ENCODE results near the gene CCDC90B. TPM values are rescaled to one million over a fixed set of nuclear protein-coding genes. Genes with fewer than 3 reads are reported as not detected.

CCDC90B gene
- total RNA-seq, 2 experiments from 2014 or later, result 30.1 to 32.7 TPM

DNA sequence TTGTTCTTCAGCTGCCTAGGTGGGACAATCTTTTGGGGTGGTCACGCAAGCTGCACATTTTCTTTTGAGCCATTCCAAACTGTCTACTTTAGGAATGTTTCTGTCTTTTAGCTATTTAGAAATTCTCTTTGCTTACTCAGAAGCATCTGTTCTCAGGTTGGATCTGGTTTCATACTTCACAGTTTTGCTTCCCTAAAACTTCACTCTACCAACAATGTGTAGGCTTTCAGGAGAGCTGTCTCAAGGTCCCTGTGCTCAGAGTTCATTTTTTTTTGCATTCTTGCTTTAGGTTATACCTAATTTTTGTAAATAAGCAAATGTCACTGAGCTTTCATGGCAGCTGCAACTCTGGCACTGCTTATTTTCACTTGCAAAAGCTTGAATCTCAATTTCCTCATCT lies 36.7 kb downstream of the CCDC90B start:
- CTCF ChIA-PET, result interaction anchor here (0.6 to 3.3 kb wide), 31 partner anchors 9 to 532 kb away, joined by 3 to 26 read pairs (median 4); partner anchors contain the start of genes CCDC90B, DDIAS, PRCP and RAB30
- Mint-ChIP-seq H3K27ac (no peak overlapping the region), H3K36me3 (no peaks in the 10 kb centered on the region), H3K27me3 (no peaks in the 10 kb centered on the region), H3K4me1 (peaks cover 10% of the 10 kb centered on the region), H3K4me3 (no peak overlapping the region), H3K9me3 (ENCODE audit: low read depth) (no peaks in the 10 kb centered on the region)
- no peak for DNase-seq
- ATAC-seq, result no peak

DNA sequence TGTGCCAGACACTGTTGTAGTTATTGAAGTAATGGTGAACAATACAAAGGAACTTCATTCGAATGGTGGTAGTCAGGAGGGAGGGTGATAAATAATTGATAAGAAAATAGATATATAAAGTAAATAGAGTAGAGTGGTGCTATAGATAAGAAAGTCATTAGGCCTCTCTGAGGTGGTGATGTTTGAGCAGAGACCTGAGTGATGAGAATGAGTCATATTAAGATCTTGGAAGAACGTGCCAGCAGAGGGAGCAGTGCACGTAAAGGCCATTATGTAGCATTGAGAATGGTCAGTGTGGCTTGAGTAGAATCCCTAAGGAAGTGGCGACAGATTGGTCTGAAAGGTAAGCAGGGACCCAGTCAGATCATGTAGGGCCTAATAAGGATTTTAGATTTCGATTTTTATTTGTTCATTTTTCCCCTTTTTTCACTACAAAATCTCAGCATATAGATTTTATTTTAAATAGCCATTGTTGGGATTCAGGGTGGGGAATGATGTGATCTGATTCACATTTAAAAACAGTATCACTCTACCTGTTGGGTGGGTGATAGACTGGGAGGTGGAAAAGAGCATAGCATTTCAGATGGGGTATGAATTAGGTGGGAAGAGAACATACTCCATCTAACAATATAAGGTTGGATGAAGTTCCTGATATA lies 44.7 kb downstream of the CCDC90B start:
- Mint-ChIP-seq H3K27me3 (no peaks in the 10 kb centered on the region), H3K36me3 (no peaks in the 10 kb centered on the region), H3K4me3 (no peak overlapping the region), H3K9me3 (ENCODE audit: low read depth) (no peaks in the 10 kb centered on the region), H3K27ac (no peak overlapping the region), H3K4me1 (no peaks in the 10 kb centered on the region)
- no peak for DNase-seq
- CTCF ChIA-PET, result no interaction called here
- no peak for ATAC-seq

DNA sequence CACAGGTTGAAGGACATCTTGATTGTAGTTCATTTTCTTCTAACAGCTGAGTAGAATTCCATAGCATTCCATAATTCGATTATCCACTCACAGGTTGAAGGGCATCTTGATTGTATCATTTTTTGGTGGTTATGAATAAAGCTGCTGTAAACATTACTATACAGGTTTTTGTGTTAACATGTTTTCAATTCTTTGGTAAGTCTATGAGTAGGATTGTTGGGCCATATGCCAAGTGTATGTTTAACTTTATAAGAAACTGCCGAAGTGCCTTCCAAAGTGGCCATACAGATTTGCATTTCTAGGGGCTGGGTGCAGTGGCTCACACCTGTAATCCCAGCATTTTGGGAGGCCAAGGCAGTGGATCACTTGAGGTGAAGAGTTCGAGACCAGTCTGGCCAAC lies 48.1 kb downstream of the CCDC90B start:
- DNase-seq (no peak), ATAC-seq (no peak)
- Mint-ChIP-seq H3K9me3 (ENCODE audit: low read depth) (no peaks in the 10 kb centered on the region), H3K27me3 (no peaks in the 10 kb centered on the region), H3K36me3 (no peaks in the 10 kb centered on the region), H3K27ac (no peak overlapping the region), H3K4me3 (no peak overlapping the region), H3K4me1 (no peaks in the 10 kb centered on the region)
- CTCF ChIA-PET, result no interaction called here

- Mint-ChIP-seq H3K9me3 (ENCODE audit: low read depth) (no peaks in the 10 kb centered on the region), H3K27ac (no peak overlapping the region), H3K27me3 (no peaks in the 10 kb centered on the region), H3K4me1 (no peaks in the 10 kb centered on the region), H3K36me3 (no peaks in the 10 kb centered on the region), H3K4me3 (no peak overlapping the region)
- CTCF ChIA-PET, result interaction anchor here (1.1 kb wide), 1 partner anchor 10 kb away, joined by 3 read pairs; no protein-coding TSS in a partner anchor
- no peak for ATAC-seq
- no peak for DNase-seq
These were observed 50.3 kb downstream of the CCDC90B start for GRCh38 chr11:83235825-83236224.

GRCh38 chr11:83223457-83223856 lies 62.7 kb downstream of the CCDC90B start:
- CTCF ChIA-PET, result interaction anchor here (0.7 to 2.1 kb wide), 2 partner anchors 26 to 28 kb away, joined by 4 to 6 read pairs; no protein-coding TSS in a partner anchor
- Mint-ChIP-seq H3K27ac (no peak overlapping the region), H3K36me3 (no peaks in the 10 kb centered on the region), H3K4me1 (no peaks in the 10 kb centered on the region), H3K27me3 (no peaks in the 10 kb centered on the region), H3K4me3 (no peak overlapping the region), H3K9me3 (ENCODE audit: low read depth) (no peaks in the 10 kb centered on the region)
- DNase-seq, result no peak
- no peak for ATAC-seq

DNA sequence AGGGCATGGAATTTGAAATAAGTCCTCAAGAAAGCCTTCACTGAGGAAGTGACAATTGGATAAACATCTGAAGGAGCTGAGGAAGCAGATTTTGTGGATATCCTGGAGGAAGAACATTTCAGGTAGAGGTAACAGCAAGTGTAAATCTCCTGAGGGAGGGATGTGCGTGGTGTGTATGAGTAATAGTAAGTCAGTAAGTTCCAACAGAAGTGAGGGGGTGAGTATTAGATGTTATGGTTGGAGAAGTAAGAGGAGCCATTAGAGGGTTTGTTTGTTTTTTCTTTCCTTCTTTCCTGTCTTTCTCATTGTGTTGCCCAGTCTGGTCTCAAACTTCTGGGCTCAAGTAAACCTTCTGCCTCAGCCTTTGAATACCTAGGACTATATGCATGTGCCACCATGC lies 63.7 kb downstream of the CCDC90B start:
- no peak overlapping the region for H3K4me3 Mint-ChIP-seq
- H3K36me3 Mint-ChIP-seq, result no peaks in the 10 kb centered on the region
- no peaks in the 10 kb centered on the region for H3K9me3 Mint-ChIP-seq (ENCODE audit: low read depth)
- no peaks in the 10 kb centered on the region for H3K4me1 Mint-ChIP-seq
- no peak overlapping the region for H3K27ac Mint-ChIP-seq
- no peaks in the 10 kb centered on the region for H3K27me3 Mint-ChIP-seq
- no peak for ATAC-seq
- CTCF ChIA-PET, result no interaction called here
- no peak for DNase-seq

- CTCF ChIA-PET, result no interaction called here
- Mint-ChIP-seq H3K36me3 (no peaks in the 10 kb centered on the region), H3K27me3 (no peaks in the 10 kb centered on the region), H3K27ac (no peak overlapping the region), H3K9me3 (ENCODE audit: low read depth) (no peaks in the 10 kb centered on the region), H3K4me1 (no peaks in the 10 kb centered on the region), H3K4me3 (no peak overlapping the region)
- no peak for DNase-seq
- ATAC-seq, result no peak
These were observed 64.5 kb downstream of the CCDC90B start for GRCh38 chr11:83221694-83222093.

- Mint-ChIP-seq H3K27me3 (no peaks in the 10 kb centered on the region), H3K4me3 (no peak overlapping the region), H3K4me1 (no peaks in the 10 kb centered on the region), H3K36me3 (no peaks in the 10 kb centered on the region), H3K9me3 (ENCODE audit: low read depth) (no peaks in the 10 kb centered on the region), H3K27ac (no peak overlapping the region)
- no peak for ATAC-seq
- no peak for DNase-seq
- CTCF ChIA-PET, result no interaction called here
These were observed 65.9 kb downstream of the CCDC90B start for GRCh38 chr11:83220260-83220659.

GRCh38 chr11:83219095-83219494 lies 67.1 kb downstream of the CCDC90B start:
- CTCF ChIA-PET, result no interaction called here
- no peaks in the 10 kb centered on the region for H3K36me3 Mint-ChIP-seq
- no peak for ATAC-seq

More at GRCh38 chr11:83219095-83219494, 67.1 kb downstream of the CCDC90B start:
- Mint-ChIP-seq H3K4me3 (no peak overlapping the region), H3K27me3 (no peaks in the 10 kb centered on the region), H3K27ac (no peak overlapping the region), H3K9me3 (ENCODE audit: low read depth) (no peaks in the 10 kb centered on the region), H3K4me1 (no peaks in the 10 kb centered on the region)
- DNase-seq, result no peak

Other genes with a start within 250 kb of the CCDC90B start
- gene RAB30, start 214.5 kb downstream of the CCDC90B start, total RNA-seq, result 1 to 10 TPM; 7.0 to 7.7 TPM
- 10 to 100 TPM; 71.6 to 85.0 TPM for gene PCF11, start 129.2 kb downstream of the CCDC90B start, total RNA-seq
- gene ANKRD42, start 92.7 kb downstream of the CCDC90B start, total RNA-seq, result 1 to 10 TPM; 1.6 to 1.9 TPM